GM18861 (cell line): Measurements from ENCODE around the gene EXT2.

Experiments used
- ATAC-seq: cut with Tn5 transposase; IDR thresholded peaks from one replicate; pipeline ENCODE4 v1.9.1; 2021; ENCODE audit not compliant: unreplicated experiment

The EXT2 gene

DNA sequence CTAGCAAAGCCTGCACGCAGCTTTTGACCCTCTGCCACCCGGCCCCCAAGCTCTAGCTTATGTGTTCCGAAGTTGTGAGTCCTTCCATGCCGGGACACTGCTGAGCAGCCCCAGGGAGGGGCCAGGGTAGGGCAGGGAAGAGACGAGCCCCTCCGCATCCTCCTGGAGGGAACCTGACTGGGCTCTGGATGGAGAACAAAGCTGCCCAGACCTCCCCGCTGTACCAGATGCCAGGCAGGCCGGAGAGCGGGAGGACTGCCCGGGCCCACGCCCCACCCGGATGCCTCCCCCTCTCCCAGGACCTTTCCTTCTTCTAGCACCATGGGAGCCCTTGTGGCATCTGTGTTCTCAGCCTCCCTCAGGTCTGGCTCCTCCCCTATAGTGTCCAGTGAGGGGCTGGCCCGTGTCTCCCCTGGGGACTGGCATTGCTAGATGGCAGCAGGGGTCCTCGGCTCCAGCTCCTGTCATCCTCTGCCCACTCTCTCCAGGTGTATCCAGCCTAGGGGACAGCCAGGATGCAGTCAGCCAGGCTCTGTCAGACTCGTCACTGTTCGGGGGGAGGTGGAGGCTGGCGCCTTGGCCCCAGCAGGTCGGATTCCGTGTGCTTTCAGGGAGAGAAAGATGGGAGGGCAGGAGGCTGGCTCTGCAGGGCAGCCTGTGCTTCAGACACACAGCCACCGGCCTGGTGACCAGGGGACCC, 168.4 kb downstream of the EXT2 start:
- ATAC-seq: no peak

DNA sequence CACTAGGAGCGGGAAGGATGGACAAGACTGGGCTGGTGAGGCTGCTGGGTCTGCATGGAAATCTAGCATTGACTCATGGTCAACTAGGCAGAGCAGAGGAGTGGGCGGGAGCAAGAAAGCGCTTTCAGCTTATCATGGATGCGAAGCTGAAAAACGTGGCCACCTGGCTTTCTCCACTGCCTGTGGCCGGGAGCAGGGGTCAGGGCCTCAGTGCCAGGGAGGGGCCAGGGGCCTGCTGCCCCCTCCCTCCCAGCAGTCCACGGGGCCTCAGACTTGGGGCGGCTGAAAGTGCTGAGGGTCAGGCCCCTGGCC, 168.9 kb downstream of the EXT2 start:
- ATAC-seq: no peak

- no peak for ATAC-seq
Observed at GRCh38 chr11:44264761-44265160, 169.3 kb downstream of the EXT2 start.

DNA sequence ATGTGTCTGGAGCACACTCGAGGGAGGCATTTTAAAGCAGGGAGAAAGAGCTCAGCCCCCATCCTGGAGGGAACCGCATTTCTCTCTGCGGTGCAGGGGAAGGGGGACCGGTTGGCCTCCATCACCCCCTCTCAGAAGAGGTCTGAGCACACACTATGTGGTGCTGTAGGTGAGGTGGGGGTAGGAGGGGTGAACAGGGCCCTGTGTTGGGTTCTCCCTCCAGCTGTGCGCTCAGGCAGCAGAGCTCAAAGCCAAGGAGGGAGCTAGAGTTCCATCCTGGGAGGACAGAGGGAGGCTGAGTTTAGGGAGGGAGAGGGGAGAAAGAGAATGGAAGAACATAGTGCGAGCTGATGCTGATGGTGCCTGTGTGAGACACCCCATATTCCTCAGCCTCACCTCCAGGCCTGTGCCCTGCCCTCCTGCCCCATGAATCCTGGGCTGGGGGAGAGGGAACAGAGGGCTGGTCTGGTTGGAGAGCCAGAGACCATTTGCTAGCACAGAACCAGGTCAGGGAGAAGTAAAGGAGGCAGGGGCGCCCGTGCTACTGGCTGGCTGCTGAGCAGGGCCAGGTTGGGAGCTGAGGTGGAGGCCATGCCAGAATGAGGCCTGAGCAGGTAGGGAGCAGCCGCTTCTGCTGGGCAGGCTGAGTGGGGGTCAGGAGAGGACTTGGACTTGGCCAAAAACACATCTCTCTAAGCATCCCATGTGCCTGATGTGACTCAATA, 170.7 kb downstream of the EXT2 start:
- no peak for ATAC-seq

- no peak for ATAC-seq
Observed at GRCh38 chr11:44267006-44267749, 171.7 kb downstream of the EXT2 start.

DNA sequence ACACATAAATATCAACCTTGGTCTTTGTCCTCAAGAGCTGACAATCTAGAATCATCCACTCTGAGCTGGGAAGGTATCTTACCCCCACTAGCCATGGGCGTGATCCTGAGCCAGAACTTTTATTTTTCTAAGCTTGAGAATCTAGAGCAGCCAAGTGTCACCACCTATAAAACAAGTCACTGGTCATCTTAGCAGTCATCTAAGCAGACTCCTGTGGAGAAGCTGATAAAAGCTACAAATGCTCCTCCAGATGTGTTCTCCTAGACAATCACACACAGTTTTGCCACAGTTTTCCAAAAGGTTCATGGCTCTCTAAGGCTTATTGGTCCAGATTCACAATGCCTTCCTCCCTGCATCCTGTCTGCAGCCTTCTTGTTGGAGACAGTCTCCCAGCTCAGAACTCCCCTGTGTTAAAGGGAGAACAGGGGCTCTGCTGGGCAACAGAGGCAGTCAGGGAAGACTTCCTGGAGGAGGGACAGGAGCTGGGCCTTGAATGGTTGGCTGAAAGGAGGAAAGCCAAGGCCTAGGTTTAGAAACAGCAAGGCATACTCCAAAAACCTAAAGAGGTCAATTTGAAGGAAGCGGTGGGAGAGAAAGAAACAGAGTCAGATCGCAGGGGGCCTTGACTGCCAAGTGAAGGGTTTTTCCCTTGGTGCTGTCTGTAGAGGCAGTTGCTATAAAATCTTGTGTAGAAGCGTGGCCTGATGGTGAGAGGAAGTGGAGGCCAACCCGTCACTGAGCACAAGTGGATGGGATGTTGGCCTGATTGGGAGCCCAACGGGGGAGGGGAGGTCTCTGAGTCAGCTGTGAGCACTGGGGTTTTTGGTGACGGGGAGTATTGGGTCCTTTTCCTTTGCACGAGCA, 172.5 kb downstream of the EXT2 start:
- ATAC-seq: no peak

DNA sequence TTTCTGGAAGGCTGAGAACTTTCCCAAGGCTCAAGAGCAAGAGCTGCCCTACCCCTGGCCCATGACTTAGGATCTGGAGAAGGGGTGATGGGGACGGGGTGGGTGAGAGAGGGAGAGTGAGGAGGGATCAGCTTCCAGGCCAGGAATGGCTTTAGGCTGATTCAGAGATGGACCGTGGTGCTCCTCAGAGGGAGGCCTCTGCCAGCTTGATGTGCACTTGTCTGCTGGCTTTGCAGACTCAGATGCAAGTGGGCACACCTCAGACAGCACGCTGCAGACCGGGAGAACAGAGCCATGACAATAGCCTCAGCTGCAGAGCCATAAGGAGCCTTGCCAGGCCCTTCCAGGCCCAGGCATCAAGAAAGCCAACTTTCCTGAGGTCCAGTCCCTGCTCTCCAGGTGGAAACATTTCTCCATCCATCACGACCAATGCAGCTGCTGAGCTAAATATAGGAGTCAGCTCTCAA, 173.2 kb downstream of the EXT2 start:
- no peak for ATAC-seq

- ATAC-seq: no peak
Observed at GRCh38 chr11:44269369-44270351, 174.2 kb downstream of the EXT2 start.

GRCh38 chr11:44270403-44271273, 175.2 kb downstream of the EXT2 start:
- ATAC-seq: no peak

DNA sequence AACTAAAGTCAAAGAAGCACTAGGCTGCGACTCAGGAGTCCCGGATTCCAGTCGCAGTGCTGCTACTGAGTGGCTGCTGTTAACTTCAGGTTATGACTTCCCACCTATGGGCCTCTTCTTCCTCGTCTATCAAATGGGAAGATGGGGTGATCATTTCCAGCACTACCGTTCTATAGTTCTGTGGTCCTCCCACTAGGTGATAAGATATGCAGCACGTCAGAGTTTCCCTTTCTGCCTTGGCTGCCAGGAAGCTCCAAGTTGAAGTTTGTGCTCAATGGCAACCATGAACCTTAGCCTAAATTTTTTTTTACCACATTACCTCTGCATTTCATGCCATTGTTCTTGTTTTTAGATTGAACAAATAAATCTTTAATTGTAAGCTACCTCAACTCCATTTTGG, 175.8 kb downstream of the EXT2 start:
- ATAC-seq: no peak

DNA sequence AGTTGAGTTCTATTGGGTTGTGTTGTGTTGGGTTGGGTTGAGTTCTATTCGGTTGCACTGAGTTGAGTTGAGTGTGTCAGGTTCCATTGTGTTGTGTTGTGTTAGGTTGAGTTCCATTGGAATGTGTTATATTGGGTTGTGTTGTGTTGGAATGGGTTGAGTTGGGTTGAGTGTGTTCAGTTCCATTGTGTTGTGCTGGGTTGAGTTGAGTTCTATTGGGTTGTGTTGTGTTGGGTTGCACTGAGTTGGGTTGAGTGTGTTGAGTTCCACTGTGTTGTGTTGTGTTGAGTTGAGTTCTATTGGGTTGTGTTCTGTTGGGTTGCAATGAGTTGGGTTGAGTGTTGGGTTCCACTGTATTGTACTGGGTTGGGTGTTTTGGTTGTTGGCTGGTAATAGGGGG, 178.9 kb downstream of the EXT2 start:
- ATAC-seq: no peak

- ATAC-seq: no peak
Observed at GRCh38 chr11:44275241-44275640, 179.8 kb downstream of the EXT2 start.

- no peak for ATAC-seq
Observed at GRCh38 chr11:44275961-44276550, 180.6 kb downstream of the EXT2 start.

DNA sequence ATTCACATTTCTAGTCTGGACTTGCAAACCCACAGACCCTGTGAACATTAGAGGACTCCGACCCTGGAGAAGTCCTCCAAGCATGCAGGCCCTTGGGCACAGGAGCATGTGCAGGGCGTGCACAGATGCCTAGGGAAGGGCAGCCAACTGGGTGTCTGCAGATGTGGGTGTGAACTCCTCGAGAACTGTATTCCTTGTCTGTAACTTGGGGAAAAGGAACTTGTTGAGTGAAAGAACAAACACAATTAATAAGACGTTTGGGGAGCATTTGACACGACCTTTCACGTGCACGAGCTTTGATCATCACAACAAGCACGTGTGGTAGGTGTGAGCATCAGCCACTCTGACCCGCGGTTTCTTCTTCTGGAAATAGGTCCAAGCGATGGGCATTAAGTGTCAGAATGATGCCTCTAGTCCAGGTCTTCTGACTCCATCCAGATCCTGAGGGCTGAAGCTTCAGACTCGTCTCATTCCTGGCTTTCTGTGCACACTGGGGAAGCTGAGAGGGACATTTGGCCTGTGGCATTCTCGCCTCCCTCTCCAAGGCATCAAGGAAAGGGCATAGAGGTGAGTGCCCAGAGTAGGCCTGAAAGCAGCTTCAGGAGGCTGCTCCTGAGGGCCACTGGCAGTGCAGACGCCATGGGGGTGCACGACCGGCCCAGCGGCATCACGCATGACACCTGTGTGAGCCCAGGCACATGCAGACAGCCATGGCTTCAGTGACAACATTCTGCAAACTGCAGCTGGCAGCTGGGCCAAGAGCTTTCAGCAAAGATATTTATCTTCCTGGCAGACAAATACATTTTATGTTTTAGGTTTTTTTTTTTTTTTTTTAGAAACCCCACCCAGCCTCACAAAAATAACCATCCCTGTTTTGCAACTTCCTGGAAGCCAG, 182.0 kb downstream of the EXT2 start:
- ATAC-seq: no peak

- ATAC-seq: no peak
Observed at GRCh38 chr11:44279483-44279882, 184.0 kb downstream of the EXT2 start.

DNA sequence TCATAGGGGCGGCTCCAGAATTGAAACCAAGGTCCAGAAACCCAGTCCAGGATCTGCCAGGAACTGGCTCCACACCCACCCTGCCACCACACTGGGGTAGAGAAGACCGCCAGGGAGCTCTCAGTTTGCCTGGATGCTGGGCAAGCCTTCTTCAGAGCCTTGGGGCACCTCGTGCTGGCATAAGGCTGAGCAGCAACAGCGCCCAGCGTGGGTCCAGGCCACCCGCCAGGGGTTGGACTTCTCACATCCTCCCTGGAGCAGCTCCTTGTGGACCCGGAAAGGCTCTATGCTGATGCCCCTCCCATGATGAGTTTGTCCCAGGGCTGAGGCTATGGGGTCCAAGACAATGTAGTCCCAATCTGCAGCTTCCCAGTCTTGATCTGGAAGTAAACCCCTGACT, 184.8 kb downstream of the EXT2 start:
- ATAC-seq: no peak

- no peak for ATAC-seq
Observed at GRCh38 chr11:44281151-44281550, 185.7 kb downstream of the EXT2 start.

- no peak for ATAC-seq
Observed at GRCh38 chr11:44282620-44283019, 187.1 kb downstream of the EXT2 start.
